A673 (cell line): ENCODE results near the gene FXYD2.

Experiments
- EZH2 ChIP-seq: fragments of 200-600 bp; sonication (generic); IDR thresholded peaks from 2 replicates; pipeline ENCODE4 v1.6.1; 2017; ENCODE audit warnings: borderline replicate concordance, low read depth, mild to moderate bottlenecking, mixed read lengths, antibody characterized with exemption, low read length; ENCODE audit not compliant: poor library complexity, severe bottlenecking
- TF ChIP-seq, protein P1 (sequence below): fragments of 300-800, 200-600 bp; sonication (generic); conservative IDR thresholded peaks from 2 replicates; pipeline ENCODE4 v1.5.1; 2017; ENCODE audit warnings: low read depth, mild to moderate bottlenecking, antibody characterized with exemption, low read length, moderate library complexity, mixed read lengths

DNA sequence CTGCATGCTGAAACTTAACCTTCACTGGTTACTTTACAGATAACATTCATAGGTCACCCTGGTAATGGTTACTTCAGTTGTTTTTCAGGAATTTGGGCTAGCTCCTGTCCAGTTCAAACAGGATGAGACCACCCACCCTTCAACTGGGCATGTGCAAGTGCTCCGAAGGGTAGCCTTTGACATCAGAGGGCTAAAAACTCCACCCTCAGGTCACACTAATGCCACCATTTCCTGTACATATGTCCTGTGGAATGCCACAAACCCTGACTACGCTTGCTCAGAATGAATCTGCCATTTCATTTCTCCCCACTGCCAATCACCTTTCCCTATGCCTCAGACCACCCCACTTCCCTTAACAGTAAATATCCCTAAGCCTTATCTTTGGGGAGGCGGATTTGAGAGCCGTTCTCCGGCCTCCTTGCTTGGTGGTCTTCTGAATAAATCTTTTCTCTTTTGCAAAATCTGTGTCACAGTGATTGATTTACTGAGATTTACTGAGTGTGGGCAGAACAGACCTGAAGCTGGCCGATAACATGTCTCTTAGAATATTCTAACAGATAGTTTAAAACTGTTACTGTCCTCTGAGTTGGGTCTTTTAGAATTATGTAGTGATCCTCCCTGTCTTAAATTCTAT, 25.4 kb upstream of the FXYD2 start:
- TF ChIP-seq, protein P1, sequence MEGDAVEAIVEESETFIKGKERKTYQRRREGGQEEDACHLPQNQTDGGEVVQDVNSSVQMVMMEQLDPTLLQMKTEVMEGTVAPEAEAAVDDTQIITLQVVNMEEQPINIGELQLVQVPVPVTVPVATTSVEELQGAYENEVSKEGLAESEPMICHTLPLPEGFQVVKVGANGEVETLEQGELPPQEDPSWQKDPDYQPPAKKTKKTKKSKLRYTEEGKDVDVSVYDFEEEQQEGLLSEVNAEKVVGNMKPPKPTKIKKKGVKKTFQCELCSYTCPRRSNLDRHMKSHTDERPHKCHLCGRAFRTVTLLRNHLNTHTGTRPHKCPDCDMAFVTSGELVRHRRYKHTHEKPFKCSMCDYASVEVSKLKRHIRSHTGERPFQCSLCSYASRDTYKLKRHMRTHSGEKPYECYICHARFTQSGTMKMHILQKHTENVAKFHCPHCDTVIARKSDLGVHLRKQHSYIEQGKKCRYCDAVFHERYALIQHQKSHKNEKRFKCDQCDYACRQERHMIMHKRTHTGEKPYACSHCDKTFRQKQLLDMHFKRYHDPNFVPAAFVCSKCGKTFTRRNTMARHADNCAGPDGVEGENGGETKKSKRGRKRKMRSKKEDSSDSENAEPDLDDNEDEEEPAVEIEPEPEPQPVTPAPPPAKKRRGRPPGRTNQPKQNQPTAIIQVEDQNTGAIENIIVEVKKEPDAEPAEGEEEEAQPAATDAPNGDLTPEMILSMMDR: no peak
- TF ChIP-seq EZH2: no peak
